ENCODE results near the gene CDCA8.

The CDCA8 gene

GRCh38 chr1:37714226-37714625 lies 21.9 kb downstream of the CDCA8 start:
- FAIRE-seq, result no peak
- DNase-seq (ENCODE audit: insufficient read length, low spot score), result no peak

GRCh38 chr1:37714689-37715088 lies 22.4 kb downstream of the CDCA8 start:
- DNase-seq (ENCODE audit: insufficient read length, low spot score), result no peak
- FAIRE-seq, result no peak

GRCh38 chr1:37716321-37716720 lies 24.0 kb downstream of the CDCA8 start:
- DNase-seq (ENCODE audit: insufficient read length, low spot score) (no peak), FAIRE-seq (no peak)

- no peak for FAIRE-seq
Observed at GRCh38 chr1:37717631-37718030, 25.3 kb downstream of the CDCA8 start.

GRCh38 chr1:37718181-37718900 lies 26.0 kb downstream of the CDCA8 start:
- DNase-seq (ENCODE audit: insufficient read length, low spot score), result no peak

More at GRCh38 chr1:37717631-37718030, 25.3 kb downstream of the CDCA8 start:
- no peak for DNase-seq (ENCODE audit: insufficient read length, low spot score)

GRCh38 chr1:37718901-37719571 lies 26.7 kb downstream of the CDCA8 start:
- DNase-seq (ENCODE audit: insufficient read length, low spot score) (no peak), FAIRE-seq (no peak)

More at GRCh38 chr1:37718181-37718900, 26.0 kb downstream of the CDCA8 start:
- no peak for FAIRE-seq

- no peak for DNase-seq (ENCODE audit: insufficient read length, low spot score)
- no peak for FAIRE-seq
Observed at GRCh38 chr1:37719572-37720195, 27.4 kb downstream of the CDCA8 start.

- no peak for DNase-seq (ENCODE audit: insufficient read length, low spot score)
- FAIRE-seq, result no peak
Observed at GRCh38 chr1:37720231-37721130, 28.2 kb downstream of the CDCA8 start.

GRCh38 chr1:37721565-37721964 lies 29.2 kb downstream of the CDCA8 start:
- no peak for FAIRE-seq

GRCh38 chr1:37722181-37723071 lies 30.1 kb downstream of the CDCA8 start:
- DNase-seq (ENCODE audit: insufficient read length, low spot score), result no peak
- no peak for FAIRE-seq

More at GRCh38 chr1:37721565-37721964, 29.2 kb downstream of the CDCA8 start:
- DNase-seq (ENCODE audit: insufficient read length, low spot score), result no peak

GRCh38 chr1:37723072-37723389 lies 30.7 kb downstream of the CDCA8 start:
- DNase-seq (ENCODE audit: insufficient read length, low spot score), result no peak
- FAIRE-seq, result no peak

- FAIRE-seq (no peak), DNase-seq (ENCODE audit: insufficient read length, low spot score) (no peak)
Observed at GRCh38 chr1:37723390-37724078, 31.2 kb downstream of the CDCA8 start.

- DNase-seq (ENCODE audit: insufficient read length, low spot score) (no peak), FAIRE-seq (no peak)
Observed at GRCh38 chr1:37724575-37724974, 32.3 kb downstream of the CDCA8 start.

GRCh38 chr1:37725851-37726613 lies 33.7 kb downstream of the CDCA8 start:
- no peak for FAIRE-seq
- no peak for DNase-seq (ENCODE audit: insufficient read length, low spot score)

GRCh38 chr1:37726751-37727585 lies 34.7 kb downstream of the CDCA8 start:
- FAIRE-seq (no peak), DNase-seq (ENCODE audit: insufficient read length, low spot score) (no peak)

- FAIRE-seq, result no peak
- DNase-seq (ENCODE audit: insufficient read length, low spot score), result no peak
Observed at GRCh38 chr1:37728416-37728815, 36.1 kb downstream of the CDCA8 start.

GRCh38 chr1:37730376-37730775 lies 38.1 kb downstream of the CDCA8 start:
- FAIRE-seq (no peak), DNase-seq (ENCODE audit: insufficient read length, low spot score) (no peak)
